Measurements from ENCODE around the gene OSGEP. TPM values are rescaled to one million over a fixed set of nuclear protein-coding genes. Genes with fewer than 3 reads are reported as not detected.

The OSGEP gene
- total RNA-seq, 6 donors from 2014 or later: 31.7 to 58.8 (median 48.1) TPM

DNA sequence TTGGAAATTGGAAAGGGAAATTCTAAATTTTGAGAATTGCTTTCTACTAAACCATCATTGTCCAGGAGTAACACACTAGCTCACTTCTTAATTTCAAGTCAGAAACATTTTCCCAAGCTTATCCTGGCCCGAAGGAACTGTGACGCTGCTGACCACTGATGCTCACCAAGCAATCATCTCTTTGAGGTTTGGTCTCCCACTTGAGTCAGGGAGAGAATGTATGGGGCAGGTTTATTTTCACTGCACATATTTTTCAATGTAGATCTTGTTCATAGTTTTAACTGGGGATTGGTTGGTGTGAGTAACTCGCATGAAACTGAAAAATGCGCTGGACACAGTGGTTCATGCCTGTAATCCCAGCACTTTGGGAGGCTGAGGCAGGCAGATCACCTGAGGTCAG, 37.9 kb upstream of the OSGEP start:
- WGBS, 2 donors: 95 to 97% methylated on average over 4 of the region's 4 CpGs
- TF ChIP-seq POLR2AphosphoS5 (IDR thresholded peaks at IDR 0.05): no peak
- no peak for TF ChIP-seq EP300 (IDR thresholded peaks at IDR 0.05)
- no peak for TF ChIP-seq POLR2A (IDR thresholded peaks at IDR 0.05)
- TF ChIP-seq, protein P1, sequence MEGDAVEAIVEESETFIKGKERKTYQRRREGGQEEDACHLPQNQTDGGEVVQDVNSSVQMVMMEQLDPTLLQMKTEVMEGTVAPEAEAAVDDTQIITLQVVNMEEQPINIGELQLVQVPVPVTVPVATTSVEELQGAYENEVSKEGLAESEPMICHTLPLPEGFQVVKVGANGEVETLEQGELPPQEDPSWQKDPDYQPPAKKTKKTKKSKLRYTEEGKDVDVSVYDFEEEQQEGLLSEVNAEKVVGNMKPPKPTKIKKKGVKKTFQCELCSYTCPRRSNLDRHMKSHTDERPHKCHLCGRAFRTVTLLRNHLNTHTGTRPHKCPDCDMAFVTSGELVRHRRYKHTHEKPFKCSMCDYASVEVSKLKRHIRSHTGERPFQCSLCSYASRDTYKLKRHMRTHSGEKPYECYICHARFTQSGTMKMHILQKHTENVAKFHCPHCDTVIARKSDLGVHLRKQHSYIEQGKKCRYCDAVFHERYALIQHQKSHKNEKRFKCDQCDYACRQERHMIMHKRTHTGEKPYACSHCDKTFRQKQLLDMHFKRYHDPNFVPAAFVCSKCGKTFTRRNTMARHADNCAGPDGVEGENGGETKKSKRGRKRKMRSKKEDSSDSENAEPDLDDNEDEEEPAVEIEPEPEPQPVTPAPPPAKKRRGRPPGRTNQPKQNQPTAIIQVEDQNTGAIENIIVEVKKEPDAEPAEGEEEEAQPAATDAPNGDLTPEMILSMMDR (IDR thresholded peaks at IDR 0.05): no peak
- ATAC-seq (ENCODE audit: low FRiP score in 2 of 2) (no peak), DNase-seq (no peak)
- H3K36me3 ChIP-seq: no peaks in the 10 kb centered on the region
- peaks cover 0 to 4% (median under 1%) of the 10 kb centered on the region in 4 donors for H3K4me1 ChIP-seq
- H3K9me3 ChIP-seq: no peaks in the 10 kb centered on the region
- H3K4me3 ChIP-seq: no peak overlapping the region
- H3K27ac ChIP-seq: no peak overlapping the region
- H3K27me3 ChIP-seq: no peaks in the 10 kb centered on the region

DNA sequence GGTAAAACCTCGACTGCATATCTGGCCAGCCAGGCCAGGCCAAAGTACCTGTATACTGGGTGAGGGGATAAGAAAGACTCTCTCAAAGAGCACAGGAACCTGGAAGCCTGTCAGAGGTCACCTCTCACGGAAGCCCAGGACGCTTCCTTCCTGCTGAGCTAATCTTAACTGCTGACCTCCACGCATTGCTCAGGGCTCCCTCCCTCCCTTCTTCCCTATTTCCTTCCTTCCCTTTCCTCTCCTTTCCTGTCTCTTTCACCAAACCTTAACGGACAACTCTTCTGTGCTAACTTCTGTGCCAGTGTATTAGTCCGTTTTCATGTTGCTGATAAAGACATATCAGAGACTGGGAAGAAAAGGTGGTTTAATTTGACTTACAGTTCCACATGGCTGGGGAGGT, 36.0 kb upstream of the OSGEP start:
- no peak for DNase-seq
- H3K36me3 ChIP-seq: no peaks in the 10 kb centered on the region
- H3K4me3 ChIP-seq: no peak overlapping the region
- H3K27ac ChIP-seq: no peak overlapping the region
- ATAC-seq (ENCODE audit: low FRiP score in 2 of 2): no peak
- WGBS, 2 donors: 50 to 61% methylated on average over 6 of the region's 6 CpGs
- no peaks in the 10 kb centered on the region for H3K9me3 ChIP-seq
- H3K4me1 ChIP-seq: peaks cover 0 to 5% (median 2%) of the 10 kb centered on the region in 4 donors
- no peaks in the 10 kb centered on the region for H3K27me3 ChIP-seq
- TF ChIP-seq EP300 (IDR thresholded peaks at IDR 0.05) (no peak), POLR2A (IDR thresholded peaks at IDR 0.05) (no peak), POLR2AphosphoS5 (IDR thresholded peaks at IDR 0.05) (no peak)
- TF ChIP-seq, protein P1 (IDR thresholded peaks at IDR 0.05): no peak

DNA sequence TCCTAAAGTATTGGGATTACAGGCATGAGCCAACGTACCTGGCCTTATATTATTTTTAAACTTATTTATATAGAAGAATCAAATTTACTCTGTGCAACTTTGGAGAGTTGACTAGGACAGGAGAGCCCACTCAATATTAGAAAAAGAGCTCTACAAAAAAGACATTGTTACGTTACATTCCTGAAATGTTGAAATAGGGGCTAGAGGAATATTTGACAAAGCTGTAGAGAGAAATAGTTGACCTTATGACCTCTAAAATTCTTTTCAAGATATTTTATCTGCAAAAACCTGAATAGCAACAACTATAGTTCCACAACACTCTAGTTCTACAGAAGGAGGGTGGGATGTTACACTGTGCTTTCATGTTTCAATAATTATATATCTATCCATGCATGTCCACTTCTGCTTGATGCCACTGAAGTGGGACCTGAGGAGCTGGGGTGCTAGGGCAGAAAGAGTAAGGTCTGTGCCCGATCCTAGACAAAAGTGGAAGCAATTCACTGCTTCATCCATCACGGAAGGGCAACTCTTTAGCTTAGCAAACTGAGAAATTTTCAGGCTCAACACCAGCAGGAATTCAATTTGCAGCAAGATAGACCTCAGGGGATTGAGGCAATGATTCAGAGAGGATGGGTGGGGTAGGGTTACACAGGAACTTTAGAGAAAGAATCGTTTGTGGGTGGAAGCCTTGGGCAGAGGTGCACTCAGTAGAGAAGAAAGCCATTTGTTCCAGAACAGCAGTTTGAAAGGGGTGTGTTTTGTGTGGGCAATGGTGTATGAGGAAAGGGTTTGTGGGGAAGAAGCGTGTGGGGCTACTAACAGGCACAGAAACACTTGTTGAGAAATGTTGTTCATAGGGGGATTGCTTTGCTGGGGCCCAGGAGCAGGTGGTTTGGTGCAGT, 34.7 kb upstream of the OSGEP start:
- Histone ChIP-seq H3K27me3 (no peaks in the 10 kb centered on the region), H3K4me1 (peaks cover 0 to 5% (median 2%) of the 10 kb centered on the region in 4 donors), H3K27ac (no peak overlapping the region), H3K4me3 (no peak overlapping the region), H3K9me3 (no peaks in the 10 kb centered on the region), H3K36me3 (no peaks in the 10 kb centered on the region)
- 39 to 49% methylated on average over 6 of the region's 6 CpGs for WGBS, 2 donors
- DNase-seq: no peak
- TF ChIP-seq POLR2AphosphoS5 (IDR thresholded peaks at IDR 0.05) (no peak), EP300 (IDR thresholded peaks at IDR 0.05) (no peak), POLR2A (IDR thresholded peaks at IDR 0.05) (no peak)
- TF ChIP-seq, protein P1 (IDR thresholded peaks at IDR 0.05): no peak
- peak in 1 of 2 donors; percentile 21 for ATAC-seq (ENCODE audit: low FRiP score in 2 of 2)

DNA sequence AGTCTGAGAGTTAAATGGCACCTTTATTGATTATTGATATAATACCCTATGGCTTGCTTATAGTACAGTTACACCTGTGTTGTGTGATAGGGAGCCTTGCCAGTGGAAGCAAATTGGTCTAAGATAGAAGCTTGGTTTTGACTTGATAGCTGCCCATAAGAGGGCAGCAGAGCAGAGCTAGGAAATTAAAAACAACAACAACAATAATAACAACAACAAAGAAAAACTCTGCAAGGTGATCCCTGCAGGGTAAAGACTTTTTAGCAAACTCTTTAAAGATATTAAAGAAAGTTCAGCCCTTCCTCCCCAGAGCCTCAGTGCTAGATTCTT, 32.7 kb upstream of the OSGEP start:
- TF ChIP-seq, protein P1 (IDR thresholded peaks at IDR 0.05): no peak
- no peak for TF ChIP-seq POLR2A (IDR thresholded peaks at IDR 0.05)
- TF ChIP-seq EP300 (IDR thresholded peaks at IDR 0.05): no peak
- TF ChIP-seq POLR2AphosphoS5 (IDR thresholded peaks at IDR 0.05): no peak
- Histone ChIP-seq H3K4me3 (no peak overlapping the region), H3K9me3 (no peaks in the 10 kb centered on the region), H3K36me3 (no peaks in the 10 kb centered on the region), H3K4me1 (peaks cover 0 to 5% (median 2%) of the 10 kb centered on the region in 4 donors), H3K27ac (no peak overlapping the region), H3K27me3 (no peaks in the 10 kb centered on the region)
- no peak for DNase-seq
- no peak for ATAC-seq (ENCODE audit: low FRiP score in 2 of 2)
